Loucy (cell line): ENCODE data around the gene CORO2A.
A peak's percentile ranks its signal among the peaks of the same experiment; 100 is the strongest.

Experiments used
- CTCF ChIP-seq: fragments of 200-600 bp; sonication (generic); conservative IDR thresholded peaks from 2 replicates; pipeline ENCODE4 v1.5.1; 2014; ENCODE audit warnings: mild to moderate bottlenecking, antibody characterized with exemption, low read length
- EZH2phosphoT487 ChIP-seq: fragments of 200-600 bp; IDR thresholded peaks from 2 replicates; pipeline ENCODE4 v1.6.1; 2018; ENCODE audit warnings: antibody characterized with exemption, mild to moderate bottlenecking, moderate library complexity, borderline replicate concordance

DNA sequence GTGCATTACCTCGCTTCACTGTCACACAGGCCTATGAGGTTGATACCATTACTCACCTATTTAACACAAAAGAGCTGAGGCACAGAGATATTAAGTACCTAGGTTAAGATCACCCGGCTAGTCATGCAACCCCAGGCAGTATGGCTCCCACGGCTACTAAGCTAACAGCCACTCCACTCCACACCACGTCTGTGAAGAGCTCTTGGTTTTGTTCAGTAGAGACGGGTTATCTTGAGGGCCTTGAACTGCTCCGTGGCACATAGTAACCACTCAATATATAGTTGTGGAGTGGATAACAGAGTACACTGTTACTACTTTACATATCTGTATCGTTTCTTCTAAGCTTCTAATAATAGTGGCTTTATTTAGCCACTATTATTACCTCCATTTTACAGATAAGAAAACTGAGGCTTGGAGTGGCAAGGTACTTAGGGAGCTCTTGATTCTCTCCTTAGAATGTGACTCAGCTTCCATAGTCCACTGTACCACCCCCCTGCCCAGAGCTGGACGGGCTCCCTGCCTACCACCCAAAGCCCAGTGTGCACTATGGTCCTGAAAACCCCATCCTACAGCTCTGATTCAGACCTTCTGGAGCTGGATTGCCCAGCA lies 1.0 kb upstream of the CORO2A start:
- 0 out of 2 replicates have a peak, but pooled peaks have one; percentile 1 for TF ChIP-seq CTCF
- TF ChIP-seq EZH2phosphoT487, result no peak
